ENCODE measurements around the gene CLEC2D.
"Not testable (repeated sequence)": the region's sequence is repeated elsewhere in the genome, so short reads cannot be mapped to it uniquely, and the experiment has no call there.

The CLEC2D gene

GRCh38 chr12:9698681-9699080 lies 29.2 kb downstream of the CLEC2D start:
- DNase-seq, result no peak
- TF ChIP-seq CTCF (IDR thresholded peaks at IDR 0.05; ENCODE audit: low read depth, low read length), result no peak

GRCh38 chr12:9699269-9699897 lies 29.9 kb downstream of the CLEC2D start:
- H3K27me3 ChIP-seq, result no peaks in the 10 kb centered on the region
- no peaks in the 10 kb centered on the region for H3K4me1 ChIP-seq
- H3K9me3 ChIP-seq, result no peaks in the 10 kb centered on the region
- no peak for TF ChIP-seq CTCF (IDR thresholded peaks at IDR 0.05; ENCODE audit: low read depth, low read length)
- DNase-seq, result no peak
- H3K4me3 ChIP-seq (ENCODE audit: low read depth, low read length), result no peak overlapping the region
- no peaks in the 10 kb centered on the region for H3K36me3 ChIP-seq

More at GRCh38 chr12:9698681-9699080, 29.2 kb downstream of the CLEC2D start:
- Histone ChIP-seq H3K36me3 (no peaks in the 10 kb centered on the region), H3K9me3 (no peaks in the 10 kb centered on the region), H3K4me1 (no peaks in the 10 kb centered on the region), H3K4me3 (ENCODE audit: low read depth, low read length) (no peak overlapping the region), H3K27me3 (no peaks in the 10 kb centered on the region)

GRCh38 chr12:9699898-9700605 lies 30.5 kb downstream of the CLEC2D start:
- no peak for TF ChIP-seq CTCF (IDR thresholded peaks at IDR 0.05; ENCODE audit: low read depth, low read length)
- H3K27me3 ChIP-seq, result no peaks in the 10 kb centered on the region
- no peaks in the 10 kb centered on the region for H3K36me3 ChIP-seq
- H3K4me3 ChIP-seq (ENCODE audit: low read depth, low read length), result no peak overlapping the region
- no peaks in the 10 kb centered on the region for H3K9me3 ChIP-seq
- H3K4me1 ChIP-seq, result no peaks in the 10 kb centered on the region
- DNase-seq, result no peak

GRCh38 chr12:9700606-9700956 lies 31.1 kb downstream of the CLEC2D start:
- Histone ChIP-seq H3K4me1 (no peaks in the 10 kb centered on the region), H3K36me3 (no peaks in the 10 kb centered on the region), H3K4me3 (ENCODE audit: low read depth, low read length) (no peak overlapping the region), H3K9me3 (no peaks in the 10 kb centered on the region), H3K27me3 (no peaks in the 10 kb centered on the region)
- no peak for TF ChIP-seq CTCF (IDR thresholded peaks at IDR 0.05; ENCODE audit: low read depth, low read length)
- DNase-seq, result no peak

GRCh38 chr12:9701380-9702154 lies 32.1 kb downstream of the CLEC2D start:
- no peak for DNase-seq
- Histone ChIP-seq H3K4me3 (ENCODE audit: low read depth, low read length) (no peak overlapping the region), H3K4me1 (no peaks in the 10 kb centered on the region), H3K9me3 (no peaks in the 10 kb centered on the region), H3K27me3 (no peaks in the 10 kb centered on the region), H3K36me3 (no peaks in the 10 kb centered on the region)
- TF ChIP-seq CTCF (IDR thresholded peaks at IDR 0.05; ENCODE audit: low read depth, low read length), result no peak

GRCh38 chr12:9702255-9702654 lies 32.7 kb downstream of the CLEC2D start:
- DNase-seq, result no peak
- Histone ChIP-seq H3K9me3 (no peaks in the 10 kb centered on the region), H3K27me3 (no peaks in the 10 kb centered on the region), H3K4me3 (ENCODE audit: low read depth, low read length) (no peak overlapping the region), H3K4me1 (no peaks in the 10 kb centered on the region), H3K36me3 (no peaks in the 10 kb centered on the region)
- TF ChIP-seq CTCF (IDR thresholded peaks at IDR 0.05; ENCODE audit: low read depth, low read length), result no peak

GRCh38 chr12:9704561-9704960 lies 35.0 kb downstream of the CLEC2D start:
- H3K27me3 ChIP-seq; H3K4me1 ChIP-seq; DNase-seq; H3K9me3 ChIP-seq; H3K36me3 ChIP-seq; H3K4me3 ChIP-seq (ENCODE audit: low read depth, low read length): not testable (repeated sequence)

Data from BE2C (cell line).